ENCODE data around the gene SLC6A12. TPM values are rescaled to one million over a fixed set of nuclear protein-coding genes. Genes with fewer than 3 reads are reported as not detected.

The SLC6A12 gene
- total and polyA plus RNA-seq, 7 donors: 0.07 to 0.90 (median 0.30) TPM

DNA sequence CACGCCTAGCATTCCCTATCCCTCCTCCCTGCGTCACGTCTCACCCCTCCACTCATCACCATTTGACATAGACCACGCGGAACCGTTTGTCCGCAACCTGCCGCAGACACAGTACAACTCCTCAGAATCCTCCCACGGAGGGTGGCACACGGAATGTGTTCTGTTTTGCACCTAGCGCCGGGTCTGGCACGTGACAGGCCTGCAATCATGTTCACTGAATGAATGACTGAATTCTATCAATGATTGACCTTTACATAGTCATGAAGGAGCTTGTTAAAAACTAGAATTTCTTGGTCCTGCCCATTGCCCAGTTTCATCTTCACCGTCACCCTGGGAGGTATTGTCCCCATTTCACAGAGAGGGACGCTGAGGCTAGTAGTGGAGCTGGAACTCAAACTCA is 4.7 kb downstream of the SLC6A12 start:
- 81 to 89% (median 88%) methylated on average over 15 of the region's 15 CpGs for WGBS, 3 donors
- H3K27ac ChIP-seq: no peak overlapping the region
- no peaks in the 10 kb centered on the region for H3K9me3 ChIP-seq
- DNase-seq (no peak), ATAC-seq (no peak)
- peaks cover under 1% of the 10 kb centered on the region for H3K4me1 ChIP-seq
- intact Hi-C loops (cut with DNase I): no loop called here
- no peak for TF ChIP-seq CTCF (IDR thresholded peaks at IDR 0.05)
- H3K27me3 ChIP-seq (ENCODE audit: insufficient read depth in 3 of 3, low read length in 2 of 3): peaks cover 0 to under 1% (median 0%) of the 10 kb centered on the region in 3 donors
- H3K36me3 ChIP-seq (ENCODE audit: insufficient read depth in 1 of 2, low read depth in 1 of 2): no peaks in the 10 kb centered on the region
- H3K4me3 ChIP-seq: no peak overlapping the region

DNA sequence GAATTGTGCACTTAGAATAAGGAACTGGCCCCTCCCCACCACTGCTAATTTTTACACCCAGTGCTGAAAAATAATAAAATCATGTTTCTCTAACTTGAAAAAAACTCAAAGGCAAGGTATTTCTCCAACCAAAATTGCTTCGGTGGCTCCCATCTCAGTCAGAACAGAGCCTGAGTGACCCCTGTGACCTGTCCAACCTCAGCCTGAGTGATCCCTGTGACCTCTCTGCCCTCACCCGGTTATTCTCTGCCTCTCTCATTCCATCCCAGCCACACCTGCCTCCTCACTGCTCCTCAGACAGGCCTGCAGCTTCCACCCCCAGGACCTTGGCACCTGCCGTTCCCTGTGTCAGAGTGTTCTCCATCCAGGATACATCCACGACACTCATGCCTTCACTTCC is 5.1 kb downstream of the SLC6A12 start:
- no peak overlapping the region for H3K27ac ChIP-seq
- no peak for ATAC-seq
- WGBS, 3 donors: 66 to 75% (median 74%) methylated on average over 4 of the region's 4 CpGs

GRCh38 chr12:207804-208203 is 6.2 kb downstream of the SLC6A12 start:
- 77 to 85% (median 78%) methylated on average over 10 of the region's 10 CpGs for WGBS, 3 donors
- Histone ChIP-seq H3K27ac (no peak overlapping the region), H3K27me3 (ENCODE audit: insufficient read depth in 3 of 3, low read length in 2 of 3) (peaks cover 0 to 2% (median 0%) of the 10 kb centered on the region in 3 donors), H3K9me3 (no peaks in the 10 kb centered on the region), H3K4me3 (no peak overlapping the region), H3K4me1 (peaks cover 10% of the 10 kb centered on the region), H3K36me3 (ENCODE audit: insufficient read depth in 1 of 2, low read depth in 1 of 2) (no peaks in the 10 kb centered on the region)
- DNase-seq (no peak), ATAC-seq (no peak)
- intact Hi-C loops (cut with DNase I): no loop called here
- TF ChIP-seq CTCF (IDR thresholded peaks at IDR 0.05): no peak

More for the DNA sequence above, 5.1 kb downstream of the SLC6A12 start:
- no peak for DNase-seq
- H3K36me3 ChIP-seq (ENCODE audit: insufficient read depth in 1 of 2, low read depth in 1 of 2): no peaks in the 10 kb centered on the region
- H3K4me1 ChIP-seq: peaks cover 5% of the 10 kb centered on the region
- no peaks in the 10 kb centered on the region for H3K9me3 ChIP-seq
- intact Hi-C loops (cut with DNase I): no loop called here
- H3K27me3 ChIP-seq (ENCODE audit: insufficient read depth in 3 of 3, low read length in 2 of 3): peaks cover 0 to 2% (median 0%) of the 10 kb centered on the region in 3 donors
- TF ChIP-seq CTCF (IDR thresholded peaks at IDR 0.05): no peak
- H3K4me3 ChIP-seq: no peak overlapping the region

GRCh38 chr12:206746-207440 is 7.1 kb downstream of the SLC6A12 start:
- DNase-seq (no peak), ATAC-seq (no peak)
- no peak overlapping the region for H3K4me3 ChIP-seq
- 90 to 92% (median 91%) methylated on average over 21 of the region's 21 CpGs for WGBS, 3 donors
- peaks cover 0 to 2% (median 0%) of the 10 kb centered on the region in 3 donors for H3K27me3 ChIP-seq (ENCODE audit: insufficient read depth in 3 of 3, low read length in 2 of 3)
- H3K27ac ChIP-seq: no peak overlapping the region
- intact Hi-C loops (cut with DNase I): no loop called here
- peaks cover 14% of the 10 kb centered on the region for H3K4me1 ChIP-seq
- H3K9me3 ChIP-seq: no peaks in the 10 kb centered on the region
- no peaks in the 10 kb centered on the region for H3K36me3 ChIP-seq (ENCODE audit: insufficient read depth in 1 of 2, low read depth in 1 of 2)
- TF ChIP-seq CTCF (IDR thresholded peaks at IDR 0.05): no peak

GRCh38 chr12:205026-205425 is 8.9 kb downstream of the SLC6A12 start:
- Histone ChIP-seq H3K27me3 (ENCODE audit: insufficient read depth in 3 of 3, low read length in 2 of 3) (peaks cover 0 to 2% (median 0%) of the 10 kb centered on the region in 3 donors), H3K27ac (no peak overlapping the region), H3K4me1 (peaks cover 17% of the 10 kb centered on the region), H3K9me3 (no peaks in the 10 kb centered on the region), H3K4me3 (no peak overlapping the region), H3K36me3 (ENCODE audit: insufficient read depth in 1 of 2, low read depth in 1 of 2) (no peaks in the 10 kb centered on the region)
- TF ChIP-seq CTCF (IDR thresholded peaks at IDR 0.05): no peak
- intact Hi-C loops (cut with DNase I): no loop called here
- WGBS, 3 donors: 83 to 90% (median 85%) methylated on average over 4 of the region's 4 CpGs
- DNase-seq (no peak), ATAC-seq (no peak)
